Suprapubic skin (tissue), 3 donors: ENCODE results near the gene ITPK1.

Source experiments
- CTCF ChIP-seq, 2 donors: fragments of 200-600 bp in 1 of 2; fragments of 450-650 bp in 1 of 2; sonication (generic) in 1 of 2; IDR thresholded peaks; one replicate each; pipeline ENCODE4 v1.5.1; 2016 to 2019; ENCODE audit warnings: antibody characterized with exemption in 2 of 2, mild to moderate bottlenecking in 1 of 2, moderate library complexity in 1 of 2
- POLR2A ChIP-seq, 2 donors: fragments of 450-650 bp; IDR thresholded peaks; one replicate each; pipeline ENCODE4 v1.6.1; 2017; ENCODE audit warnings: antibody characterized with exemption in 2 of 2, mild to moderate bottlenecking in 2 of 2, moderate library complexity in 2 of 2

DNA sequence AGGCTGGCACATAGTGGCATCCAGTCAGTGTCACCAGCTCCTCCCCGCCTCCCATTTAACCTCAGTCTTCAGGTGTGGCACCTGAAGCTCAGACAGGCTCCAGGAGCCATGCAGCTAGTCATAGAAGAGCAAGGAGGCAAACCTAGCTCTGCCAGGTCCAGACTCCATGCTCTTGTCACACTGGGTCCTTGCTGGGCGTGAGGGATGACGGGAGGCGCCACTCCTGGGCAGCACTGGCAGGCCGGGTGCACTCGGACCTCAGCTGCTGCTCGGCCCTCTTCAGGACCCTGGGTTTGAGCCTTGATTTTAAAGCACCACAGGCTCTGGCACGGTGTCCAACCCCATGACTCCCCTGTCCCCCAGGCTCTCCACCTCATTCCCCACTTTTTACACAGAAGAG lies 24.1 kb downstream of the ITPK1 start:
- TF ChIP-seq CTCF (IDR thresholded peaks at IDR 0.05): no peak
- TF ChIP-seq POLR2A (IDR thresholded peaks at IDR 0.05): no peak
